H1 (cell line): ENCODE measurements around the gene ZBTB40. TPM values are rescaled to one million over a fixed set of nuclear protein-coding genes. Genes with fewer than 3 reads are reported as not detected.

Experiments used
- ASH2L ChIP-seq: fragments of 200-600, 300-600 bp; sonication (generic); IDR thresholded peaks from one replicate; pipeline ENCODE4 v1.7.1; 2017; ENCODE audit warnings: low read length
- JUN ChIP-seq: IDR thresholded peaks from 2 replicates; pipeline ENCODE4 v1.6.1; 2011; ENCODE audit warnings: low read depth, mild to moderate bottlenecking, improper control_type of control experiment, low read length
- POLR2AphosphoS5 ChIP-seq: IDR thresholded peaks from 2 replicates; pipeline ENCODE4 v1.6.1; 2011; ENCODE audit warnings: low read depth, low read length
- SIX5 ChIP-seq: IDR thresholded peaks from 2 replicates; pipeline ENCODE4 v1.6.1; 2011; ENCODE audit warnings: mild to moderate bottlenecking, low read depth, low read length
- SUZ12 ChIP-seq: fragments of 200-600 bp; sonication (generic); IDR thresholded peaks from 2 replicates; pipeline ENCODE4 v1.6.1; 2012; ENCODE audit warnings: mild to moderate bottlenecking, inconsistent platforms, low read length, moderate library complexity, mixed read lengths
- TCF12 ChIP-seq: IDR thresholded peaks from 2 replicates; pipeline ENCODE4 v1.6.1; 2011; ENCODE audit warnings: low read depth, mild to moderate bottlenecking, low read length
- polyA plus RNA-seq, 7 experiments: library from polyadenylated mRNA; depleted of rRNA in 3 of 7; stranded (reverse) in 5 of 7; unstranded in 2 of 7; fragments of >200 nt in 5 of 7; fragments of 200-250 nt in 2 of 7; gene quantifications; 1 replicate in 5 of 7; 2 replicates in 1 of 7; 4 replicates in 1 of 7; pipeline versions ENCODE4 v1.2.1 to v1.2.3, GENCODE V29; 2011 to 2013; ENCODE audit warnings: missing spikeins in 2 of 7, mixed read lengths in 2 of 7
- total RNA-seq: library from RNA; stranded (reverse); fragmentation: NEBNext Ultra II Directional; extraction: Animal tissue kit (Norgen Biotek cat#: 25700); gene quantifications from 2 replicates; pipeline ENCODE4 v1.2.1, GENCODE V29; 2021
- TF ChIP-seq, protein P1 (sequence below): fragments of 300-600 bp; sonication (generic); IDR thresholded peaks from 2 replicates; pipeline ENCODE4 v1.7.1; 2012; ENCODE audit warnings: low read length, moderate library complexity, mild to moderate bottlenecking, inconsistent platforms; ENCODE audit not compliant: insufficient replicate concordance

ZBTB40 gene
- total and polyA plus RNA-seq, 2 of the 8 experiments (the other 6 are each of a cell fraction or from before 2014, with no cell fraction given) = 3.1 to 19.3 TPM

GRCh38 chr1:22485431-22485830 is 33.8 kb downstream of the ZBTB40 start (continued):
- TF ChIP-seq, protein P1, sequence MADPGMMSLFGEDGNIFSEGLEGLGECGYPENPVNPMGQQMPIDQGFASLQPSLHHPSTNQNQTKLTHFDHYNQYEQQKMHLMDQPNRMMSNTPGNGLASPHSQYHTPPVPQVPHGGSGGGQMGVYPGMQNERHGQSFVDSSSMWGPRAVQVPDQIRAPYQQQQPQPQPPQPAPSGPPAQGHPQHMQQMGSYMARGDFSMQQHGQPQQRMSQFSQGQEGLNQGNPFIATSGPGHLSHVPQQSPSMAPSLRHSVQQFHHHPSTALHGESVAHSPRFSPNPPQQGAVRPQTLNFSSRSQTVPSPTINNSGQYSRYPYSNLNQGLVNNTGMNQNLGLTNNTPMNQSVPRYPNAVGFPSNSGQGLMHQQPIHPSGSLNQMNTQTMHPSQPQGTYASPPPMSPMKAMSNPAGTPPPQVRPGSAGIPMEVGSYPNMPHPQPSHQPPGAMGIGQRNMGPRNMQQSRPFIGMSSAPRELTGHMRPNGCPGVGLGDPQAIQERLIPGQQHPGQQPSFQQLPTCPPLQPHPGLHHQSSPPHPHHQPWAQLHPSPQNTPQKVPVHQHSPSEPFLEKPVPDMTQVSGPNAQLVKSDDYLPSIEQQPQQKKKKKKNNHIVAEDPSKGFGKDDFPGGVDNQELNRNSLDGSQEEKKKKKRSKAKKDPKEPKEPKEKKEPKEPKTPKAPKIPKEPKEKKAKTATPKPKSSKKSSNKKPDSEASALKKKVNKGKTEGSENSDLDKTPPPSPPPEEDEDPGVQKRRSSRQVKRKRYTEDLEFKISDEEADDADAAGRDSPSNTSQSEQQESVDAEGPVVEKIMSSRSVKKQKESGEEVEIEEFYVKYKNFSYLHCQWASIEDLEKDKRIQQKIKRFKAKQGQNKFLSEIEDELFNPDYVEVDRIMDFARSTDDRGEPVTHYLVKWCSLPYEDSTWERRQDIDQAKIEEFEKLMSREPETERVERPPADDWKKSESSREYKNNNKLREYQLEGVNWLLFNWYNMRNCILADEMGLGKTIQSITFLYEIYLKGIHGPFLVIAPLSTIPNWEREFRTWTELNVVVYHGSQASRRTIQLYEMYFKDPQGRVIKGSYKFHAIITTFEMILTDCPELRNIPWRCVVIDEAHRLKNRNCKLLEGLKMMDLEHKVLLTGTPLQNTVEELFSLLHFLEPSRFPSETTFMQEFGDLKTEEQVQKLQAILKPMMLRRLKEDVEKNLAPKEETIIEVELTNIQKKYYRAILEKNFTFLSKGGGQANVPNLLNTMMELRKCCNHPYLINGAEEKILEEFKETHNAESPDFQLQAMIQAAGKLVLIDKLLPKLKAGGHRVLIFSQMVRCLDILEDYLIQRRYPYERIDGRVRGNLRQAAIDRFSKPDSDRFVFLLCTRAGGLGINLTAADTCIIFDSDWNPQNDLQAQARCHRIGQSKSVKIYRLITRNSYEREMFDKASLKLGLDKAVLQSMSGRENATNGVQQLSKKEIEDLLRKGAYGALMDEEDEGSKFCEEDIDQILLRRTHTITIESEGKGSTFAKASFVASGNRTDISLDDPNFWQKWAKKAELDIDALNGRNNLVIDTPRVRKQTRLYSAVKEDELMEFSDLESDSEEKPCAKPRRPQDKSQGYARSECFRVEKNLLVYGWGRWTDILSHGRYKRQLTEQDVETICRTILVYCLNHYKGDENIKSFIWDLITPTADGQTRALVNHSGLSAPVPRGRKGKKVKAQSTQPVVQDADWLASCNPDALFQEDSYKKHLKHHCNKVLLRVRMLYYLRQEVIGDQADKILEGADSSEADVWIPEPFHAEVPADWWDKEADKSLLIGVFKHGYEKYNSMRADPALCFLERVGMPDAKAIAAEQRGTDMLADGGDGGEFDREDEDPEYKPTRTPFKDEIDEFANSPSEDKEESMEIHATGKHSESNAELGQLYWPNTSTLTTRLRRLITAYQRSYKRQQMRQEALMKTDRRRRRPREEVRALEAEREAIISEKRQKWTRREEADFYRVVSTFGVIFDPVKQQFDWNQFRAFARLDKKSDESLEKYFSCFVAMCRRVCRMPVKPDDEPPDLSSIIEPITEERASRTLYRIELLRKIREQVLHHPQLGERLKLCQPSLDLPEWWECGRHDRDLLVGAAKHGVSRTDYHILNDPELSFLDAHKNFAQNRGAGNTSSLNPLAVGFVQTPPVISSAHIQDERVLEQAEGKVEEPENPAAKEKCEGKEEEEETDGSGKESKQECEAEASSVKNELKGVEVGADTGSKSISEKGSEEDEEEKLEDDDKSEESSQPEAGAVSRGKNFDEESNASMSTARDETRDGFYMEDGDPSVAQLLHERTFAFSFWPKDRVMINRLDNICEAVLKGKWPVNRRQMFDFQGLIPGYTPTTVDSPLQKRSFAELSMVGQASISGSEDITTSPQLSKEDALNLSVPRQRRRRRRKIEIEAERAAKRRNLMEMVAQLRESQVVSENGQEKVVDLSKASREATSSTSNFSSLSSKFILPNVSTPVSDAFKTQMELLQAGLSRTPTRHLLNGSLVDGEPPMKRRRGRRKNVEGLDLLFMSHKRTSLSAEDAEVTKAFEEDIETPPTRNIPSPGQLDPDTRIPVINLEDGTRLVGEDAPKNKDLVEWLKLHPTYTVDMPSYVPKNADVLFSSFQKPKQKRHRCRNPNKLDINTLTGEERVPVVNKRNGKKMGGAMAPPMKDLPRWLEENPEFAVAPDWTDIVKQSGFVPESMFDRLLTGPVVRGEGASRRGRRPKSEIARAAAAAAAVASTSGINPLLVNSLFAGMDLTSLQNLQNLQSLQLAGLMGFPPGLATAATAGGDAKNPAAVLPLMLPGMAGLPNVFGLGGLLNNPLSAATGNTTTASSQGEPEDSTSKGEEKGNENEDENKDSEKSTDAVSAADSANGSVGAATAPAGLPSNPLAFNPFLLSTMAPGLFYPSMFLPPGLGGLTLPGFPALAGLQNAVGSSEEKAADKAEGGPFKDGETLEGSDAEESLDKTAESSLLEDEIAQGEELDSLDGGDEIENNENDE = no peak
- TF ChIP-seq SIX5 (no peak), TCF12 (no peak), ASH2L (no peak), SUZ12 (no peak), POLR2AphosphoS5 (no peak), JUN (no peak)
- TF ChIP-seq, all 59 proteins: peak for 0
